GM19455 (cell line): ENCODE results near the gene RBCK1.
"Not testable (repeated sequence)": the region's sequence is repeated elsewhere in the genome, so short reads cannot be mapped to it uniquely, and the experiment has no call there.

Experiments used
- ATAC-seq: cut with Tn5 transposase; IDR thresholded peaks from one replicate; pipeline ENCODE4 v1.9.1; 2021; ENCODE audit not compliant: unreplicated experiment

Gene RBCK1

DNA sequence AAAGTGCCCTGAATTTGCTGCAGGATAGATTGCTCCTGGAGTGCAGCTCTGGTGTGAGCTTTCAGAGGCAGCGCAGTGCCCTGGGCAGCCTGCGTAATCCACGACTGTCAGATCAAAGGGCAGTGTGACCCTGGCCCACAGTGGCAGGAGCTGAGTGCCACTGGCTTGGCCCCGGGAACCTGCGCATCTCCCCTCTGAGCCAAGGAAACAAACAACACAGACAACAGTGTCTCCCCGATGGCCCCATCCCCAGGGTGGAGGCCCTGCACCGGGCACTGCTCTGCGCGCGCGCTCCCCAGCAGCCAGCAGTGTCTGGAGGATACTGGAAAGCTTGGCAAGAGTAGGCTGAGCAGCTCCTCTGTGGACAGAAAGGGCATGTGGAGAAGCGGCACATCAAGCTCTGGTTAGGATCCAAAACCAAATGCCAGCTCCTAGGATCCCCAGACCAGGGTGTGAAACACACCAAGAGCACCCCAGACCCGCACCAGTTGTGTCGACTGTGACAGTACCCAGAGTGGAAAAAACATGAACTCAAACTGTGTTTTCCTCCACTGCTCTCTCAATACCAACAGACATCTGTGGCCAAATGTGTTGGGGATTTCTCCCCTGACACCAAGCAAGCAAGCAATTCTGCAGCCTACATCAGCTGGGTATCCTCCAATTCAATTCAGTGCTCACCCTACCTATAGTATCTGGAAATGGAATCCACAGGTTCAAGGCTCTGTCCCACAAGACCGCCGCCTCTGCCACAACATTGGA, 26.7 kb downstream of the RBCK1 start:
- no peak for ATAC-seq

DNA sequence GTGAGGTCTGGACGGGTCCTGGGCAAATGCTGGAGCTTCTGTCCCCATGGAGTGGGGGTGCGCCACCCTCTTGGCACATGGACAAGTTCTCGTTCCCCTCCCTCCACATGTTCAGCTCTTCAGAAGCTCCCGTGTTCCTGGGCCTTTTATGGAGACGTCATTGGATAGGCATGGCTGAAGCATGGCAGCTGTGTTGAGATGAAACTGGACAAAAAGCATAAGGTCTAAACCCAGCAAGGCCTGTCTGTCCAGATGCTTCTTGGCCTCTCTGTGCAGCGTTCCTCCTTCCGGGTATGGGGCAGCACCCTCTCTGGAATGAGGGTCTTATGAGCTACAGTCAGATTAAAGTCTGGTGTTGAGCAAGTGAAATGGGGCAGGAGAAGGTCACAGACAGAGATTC, 27.5 kb downstream of the RBCK1 start:
- ATAC-seq, result no peak

- ATAC-seq, result no peak
Measured at GRCh38 chr20:436476-436875, 28.4 kb downstream of the RBCK1 start.

DNA sequence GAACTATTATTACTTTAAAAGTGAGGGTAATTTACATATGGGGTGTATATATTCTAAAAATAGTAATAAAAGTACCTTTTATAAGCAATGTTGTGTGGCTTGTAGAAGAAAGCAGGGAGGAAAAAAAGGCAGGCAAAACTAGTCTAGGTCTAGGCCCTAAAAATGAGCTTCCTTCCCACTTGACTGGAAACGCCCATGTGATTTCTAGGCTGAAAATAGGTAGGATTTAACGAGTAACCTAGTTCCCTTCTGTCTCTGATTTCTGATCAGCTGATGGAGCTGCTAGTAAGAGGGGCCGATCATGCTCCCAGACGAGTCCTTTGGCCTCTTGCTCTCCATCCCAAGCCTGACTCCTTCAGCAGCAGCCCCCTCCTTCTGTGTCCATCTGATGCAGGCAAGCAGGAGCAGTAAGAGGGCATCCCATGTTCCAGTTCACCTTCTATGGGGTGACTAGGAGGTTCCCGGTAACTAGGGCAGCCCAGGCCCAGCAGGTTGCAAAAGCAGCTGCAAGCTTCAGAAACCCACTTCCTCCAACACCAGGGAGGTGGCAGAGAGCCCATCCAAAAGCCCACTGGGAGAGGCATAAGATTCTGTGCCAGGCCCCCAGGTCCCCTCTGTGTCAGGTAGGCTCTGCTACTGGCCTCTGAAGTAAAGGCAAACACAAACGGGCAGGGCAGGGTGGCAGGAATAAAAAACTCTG, 29.8 kb downstream of the RBCK1 start:
- ATAC-seq, result no peak

DNA sequence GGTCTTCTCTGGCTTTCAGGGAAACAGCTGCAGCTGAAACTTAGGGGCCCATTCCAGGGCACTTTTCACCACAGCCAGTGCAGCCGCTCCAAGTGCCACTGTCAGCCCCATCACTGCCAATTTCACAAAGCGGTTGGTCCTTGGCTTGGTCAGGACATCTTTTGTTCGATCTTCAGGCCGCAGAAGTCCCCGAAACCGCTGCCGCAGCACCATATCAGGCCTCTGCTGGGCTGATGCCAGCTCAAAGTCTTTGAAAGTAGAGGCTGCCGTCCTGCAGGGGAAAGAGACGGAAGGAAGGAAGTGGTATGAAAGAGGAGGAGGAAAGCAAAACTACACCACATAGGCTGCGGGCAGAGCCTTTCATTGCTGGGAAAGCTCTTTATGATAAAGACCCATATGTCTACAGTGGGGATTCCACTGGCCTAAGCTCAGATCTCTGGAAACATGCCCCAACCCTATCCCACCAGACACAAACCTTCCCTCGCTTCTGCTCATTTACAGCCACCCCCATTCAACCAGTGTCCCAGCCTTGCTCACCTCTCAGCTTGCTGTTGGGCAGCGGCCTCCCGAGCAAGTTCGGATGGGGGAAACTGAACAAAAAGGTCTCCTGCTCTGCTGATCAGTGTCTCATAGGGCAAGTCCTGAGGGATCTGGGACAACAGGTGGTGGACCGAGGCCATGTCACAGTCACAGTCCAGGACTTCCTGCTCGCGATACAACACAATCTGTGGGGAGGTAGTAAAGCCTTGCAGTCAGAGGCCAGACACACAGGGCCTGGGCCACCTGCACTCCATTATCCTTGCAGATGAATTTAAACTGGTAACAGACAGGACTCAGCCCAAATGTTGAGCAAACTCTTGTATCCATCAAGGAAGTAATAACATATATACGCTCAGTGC, 30.7 kb downstream of the RBCK1 start:
- ATAC-seq, result no peak

GRCh38 chr20:440148-440547, 32.0 kb downstream of the RBCK1 start:
- ATAC-seq, result no peak

- ATAC-seq, result no peak
Measured at GRCh38 chr20:440636-441035, 32.5 kb downstream of the RBCK1 start.

GRCh38 chr20:443223-443775, 35.2 kb downstream of the RBCK1 start:
- ATAC-seq, result no peak

DNA sequence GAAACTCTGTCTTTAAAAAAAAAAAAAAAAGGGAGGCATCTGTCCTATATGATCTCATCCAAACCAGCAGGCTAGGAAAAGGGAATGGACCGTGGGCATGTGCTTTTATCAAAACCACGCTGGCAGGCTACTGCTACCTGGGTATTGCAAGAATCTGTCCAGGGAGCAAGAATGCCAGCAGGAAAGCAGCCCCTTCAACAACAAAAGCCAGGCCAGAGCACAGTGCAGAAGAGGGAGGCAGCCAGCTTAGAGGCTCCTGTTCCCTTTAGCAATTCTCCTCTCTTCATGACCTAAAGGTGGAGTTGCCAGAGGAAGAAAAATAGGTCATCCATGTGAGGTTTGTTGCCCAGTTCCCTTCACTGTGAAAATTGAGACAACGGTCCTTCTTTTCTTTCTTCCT, 36.0 kb downstream of the RBCK1 start:
- no peak for ATAC-seq

- ATAC-seq, result no peak
Measured at GRCh38 chr20:444862-445426, 36.8 kb downstream of the RBCK1 start.

DNA sequence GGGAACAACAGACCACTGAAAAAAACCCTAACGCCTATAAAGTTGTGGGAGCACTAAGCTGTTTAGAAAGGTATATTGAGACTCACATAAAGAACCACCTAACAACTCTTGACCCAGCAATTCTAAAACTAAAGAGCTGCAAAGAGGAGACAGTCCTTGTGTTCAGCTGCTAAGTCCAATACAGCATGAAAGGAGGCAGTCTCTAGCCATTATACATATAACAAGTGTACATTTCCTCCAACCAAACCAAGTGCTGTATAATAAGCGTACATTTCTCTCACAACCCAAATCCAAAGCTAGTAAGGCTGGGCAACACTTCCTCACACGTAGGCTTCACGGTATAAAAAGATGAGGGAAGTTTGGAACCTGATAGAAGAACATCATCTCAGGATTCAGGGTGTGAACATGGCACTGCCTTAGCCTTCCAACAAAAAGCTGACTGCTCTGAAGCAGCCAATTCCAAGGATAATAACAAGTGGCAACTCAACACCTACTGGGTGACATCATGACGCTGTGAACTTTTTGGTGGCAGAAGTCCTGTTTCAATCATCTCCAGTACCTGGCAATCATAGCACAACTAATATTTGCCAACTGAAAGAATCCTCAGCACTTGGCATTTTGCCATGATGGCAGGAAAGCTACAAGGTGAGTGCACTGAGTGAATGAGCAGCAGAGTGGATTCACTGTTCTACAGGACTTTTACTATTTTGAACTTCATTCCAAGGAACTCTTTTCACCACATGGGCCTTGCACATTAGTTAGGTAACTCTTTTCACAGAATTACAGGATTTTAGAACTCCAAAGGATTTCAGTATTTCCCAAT, 37.6 kb downstream of the RBCK1 start:
- no peak for ATAC-seq

DNA sequence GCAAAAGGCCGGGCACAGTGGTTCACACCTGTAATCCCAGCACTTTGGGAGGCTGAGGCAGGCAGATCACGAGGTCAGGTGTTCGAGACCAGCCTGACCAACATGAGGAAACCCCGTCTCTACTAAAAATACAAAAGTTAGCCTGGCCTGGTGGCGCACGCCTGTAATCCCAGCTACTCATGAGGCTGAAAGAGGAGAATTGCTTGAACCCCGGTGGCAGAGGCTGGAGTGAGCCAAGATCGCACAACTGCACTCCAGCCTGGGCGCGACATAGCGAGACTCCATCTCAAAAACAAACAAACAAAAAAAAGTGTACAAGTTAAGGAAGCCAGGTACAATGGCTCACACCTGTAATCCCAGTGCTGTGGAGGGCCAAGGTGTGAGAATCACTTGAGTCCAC, 43.9 kb downstream of the RBCK1 start:
- not testable (repeated sequence) for ATAC-seq

DNA sequence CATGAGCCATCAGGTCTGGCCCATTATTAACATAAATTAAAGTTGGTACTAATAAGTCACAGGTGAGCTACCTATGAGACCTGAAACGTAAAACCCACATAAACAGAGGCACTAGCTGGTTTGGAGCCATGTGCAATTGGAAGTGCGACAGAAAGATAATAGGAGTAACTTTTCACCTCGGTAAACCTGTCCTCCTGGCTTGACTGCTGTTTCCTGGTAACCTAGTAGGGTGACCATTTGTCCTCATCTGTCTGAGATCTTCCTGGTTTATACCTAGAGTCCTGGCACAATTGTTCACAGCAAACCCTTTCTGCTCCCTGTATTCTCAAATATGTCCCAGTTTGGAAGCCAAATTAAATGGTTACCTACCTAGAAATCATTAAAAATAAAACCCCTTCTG, 46.9 kb downstream of the RBCK1 start:
- no peak for ATAC-seq

DNA sequence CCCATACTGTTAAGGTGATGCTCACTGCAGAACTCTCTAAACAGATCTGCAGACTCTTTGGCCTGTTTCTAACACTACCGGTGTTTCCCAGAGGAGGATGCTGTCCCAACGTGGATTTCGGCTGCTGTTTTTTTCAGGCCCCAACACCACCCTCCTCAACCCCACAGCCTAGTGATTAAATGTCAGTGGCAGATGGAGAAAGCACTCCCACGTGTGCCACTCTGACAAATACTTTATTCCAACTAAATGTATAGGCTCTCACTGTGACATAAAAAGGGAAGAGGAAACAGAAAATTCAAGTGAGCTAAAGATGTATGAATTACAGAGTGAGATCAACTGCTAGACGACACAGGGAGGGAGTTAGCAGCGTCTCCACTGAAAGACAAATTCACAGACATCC, 50.7 kb downstream of the RBCK1 start:
- no peak for ATAC-seq

- ATAC-seq, result no peak
Measured at GRCh38 chr20:460180-460579, 52.1 kb downstream of the RBCK1 start.

DNA sequence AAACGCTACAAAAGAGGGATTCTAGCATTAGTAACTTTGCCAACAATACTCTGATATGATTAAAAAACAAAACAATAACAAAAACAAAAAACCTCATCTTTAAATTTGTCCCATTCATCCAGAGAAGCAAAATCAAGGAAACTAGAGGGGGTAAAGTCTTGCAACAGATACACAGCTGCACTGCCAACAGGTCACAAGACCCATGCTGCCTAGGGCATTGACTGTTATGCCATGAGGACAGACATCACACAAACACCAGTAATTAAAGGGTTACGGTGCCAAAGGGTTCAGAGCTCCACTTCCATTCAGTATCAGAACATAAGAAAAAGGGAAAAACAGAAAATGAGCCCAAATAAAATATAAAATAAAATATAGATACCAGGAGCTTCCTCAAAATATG, 52.6 kb downstream of the RBCK1 start:
- no peak for ATAC-seq

GRCh38 chr20:461254-462198, 53.4 kb downstream of the RBCK1 start:
- ATAC-seq, result peak; percentile 45

GRCh38 chr20:462199-462991, 54.3 kb downstream of the RBCK1 start, which contains the start of gene TBC1D20:
TSS of gene TBC1D20 (minus strand) at chr20:462533. CDS start at chr20:462405, 128 bp downstream.
- peak; percentile 89 for ATAC-seq
